Measurements from ENCODE around the gene KIR2DL3.
"Not testable (repeated sequence)": the region's sequence is repeated elsewhere in the genome, so short reads cannot be mapped to it uniquely, and the experiment has no call there.

KIR2DL3 gene

DNA sequence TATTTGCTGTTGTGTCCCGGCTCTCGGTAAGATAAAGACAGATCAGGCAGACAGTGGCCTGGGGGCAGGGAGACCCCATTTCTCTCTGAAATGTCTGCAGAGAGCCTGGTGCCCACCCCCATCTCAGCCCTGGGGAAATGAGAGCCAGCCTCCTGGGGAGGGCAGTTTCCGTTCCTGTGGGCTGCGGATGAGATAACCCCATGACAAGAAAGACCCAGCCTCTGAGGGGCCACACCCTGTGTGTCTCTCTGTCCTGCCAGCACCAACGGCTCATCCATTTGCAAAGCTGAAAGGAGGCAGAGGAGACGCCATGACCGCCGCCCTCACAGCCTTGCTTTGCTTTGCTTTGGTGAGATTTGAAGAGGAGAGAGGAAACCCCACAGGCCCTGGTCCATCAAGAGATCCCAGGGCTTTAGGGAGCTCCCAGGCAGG is 42.2 kb upstream of the KIR2DL3 start:
- H3K36me3 ChIP-seq (ENCODE audit: control insufficient read depth in 1 of 2, insufficient read depth in 2 of 2, low read depth in 1 of 2, low read length in 2 of 2): no peaks in the 10 kb centered on the region
- H2AK5ac ChIP-seq (ENCODE audit: low read length, severe bottlenecking): no peak overlapping the region
- H3K9me3 ChIP-seq (ENCODE audit: control insufficient read depth, low read length): no peaks in the 10 kb centered on the region
- H3K4me2 ChIP-seq (ENCODE audit: low read length, poor library complexity, severe bottlenecking): no peak overlapping the region
- H2BK5ac ChIP-seq (ENCODE audit: low read depth, low read length, poor library complexity, severe bottlenecking): no peak overlapping the region
- 74% methylated on average over 8 of the region's 8 CpGs for WGBS
- H2BK120ac ChIP-seq (ENCODE audit: low read depth, low read length): no peak overlapping the region
- no peak overlapping the region for H3K23ac ChIP-seq (ENCODE audit: low read length in 2 of 2)
- no peaks in the 10 kb centered on the region for H3K79me1 ChIP-seq (replicated peaks; ENCODE audit: low read length, poor library complexity, severe bottlenecking)
- no peak overlapping the region for H2BK15ac ChIP-seq (ENCODE audit: low read depth, poor library complexity, severe bottlenecking)
- no peak overlapping the region for H3K9ac ChIP-seq (ENCODE audit: low read length)
- no peak overlapping the region for H3K14ac ChIP-seq (ENCODE audit: low read length in 2 of 2)
- no peak overlapping the region for H3K18ac ChIP-seq (ENCODE audit: low read depth in 1 of 2, low read length in 2 of 2)
- H2BK12ac ChIP-seq (ENCODE audit: low read length in 2 of 2): no peak overlapping the region
- H4K91ac ChIP-seq (ENCODE audit: low read length): no peak overlapping the region
- no peaks in the 10 kb centered on the region for H3K4me1 ChIP-seq (ENCODE audit: control insufficient read depth, insufficient read depth, low read depth, low read length)
- H3K27me3 ChIP-seq (ENCODE audit: control insufficient read depth in 1 of 2, insufficient read depth in 1 of 2, low read length in 2 of 2): no peaks in the 10 kb centered on the region
- no peak overlapping the region for H3K4ac ChIP-seq (ENCODE audit: low read depth in 1 of 2, low read length in 2 of 2)
- no peak overlapping the region for H4K8ac ChIP-seq (ENCODE audit: low read length)
- no peak for DNase-seq
- no peak overlapping the region for H3K27ac ChIP-seq (ENCODE audit: low read length, poor library complexity, severe bottlenecking)
- H2AFZ ChIP-seq (ENCODE audit: low read depth, low read length): no peak overlapping the region
- H3K4me3 ChIP-seq (ENCODE audit: insufficient read depth in 1 of 2, low read depth in 1 of 2, low read length in 2 of 2): no peak overlapping the region

DNA sequence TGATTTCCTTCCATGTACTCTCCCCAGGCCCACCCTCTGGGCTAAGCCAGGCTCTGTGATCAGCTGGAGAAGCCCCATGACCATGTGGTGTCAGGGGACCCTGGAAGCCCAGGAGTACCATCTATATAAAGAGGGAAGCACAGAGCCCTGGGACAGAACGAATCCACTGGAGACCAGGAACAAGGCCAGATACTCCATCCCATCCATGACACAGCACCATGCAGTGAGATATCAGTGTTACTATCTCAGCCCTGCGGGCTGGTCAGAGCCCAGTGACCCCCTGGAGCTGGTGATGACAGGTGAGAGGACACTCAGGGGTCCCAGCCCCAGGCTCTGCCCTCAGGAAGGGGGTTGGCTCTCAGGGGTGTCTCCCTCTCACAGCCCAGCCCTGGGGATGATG is 41.5 kb upstream of the KIR2DL3 start:
- Histone ChIP-seq H2BK120ac (ENCODE audit: low read depth, low read length) (no peak overlapping the region), H3K4me1 (ENCODE audit: control insufficient read depth, insufficient read depth, low read depth, low read length) (no peaks in the 10 kb centered on the region), H3K14ac (ENCODE audit: low read length in 2 of 2) (no peak overlapping the region), H3K23ac (ENCODE audit: low read length in 2 of 2) (no peak overlapping the region), H3K27ac (ENCODE audit: low read length, poor library complexity, severe bottlenecking) (no peak overlapping the region), H3K27me3 (ENCODE audit: control insufficient read depth in 1 of 2, insufficient read depth in 1 of 2, low read length in 2 of 2) (no peaks in the 10 kb centered on the region), H3K4ac (ENCODE audit: low read depth in 1 of 2, low read length in 2 of 2) (no peak overlapping the region), H3K9ac (ENCODE audit: low read length) (no peak overlapping the region), H3K18ac (ENCODE audit: low read depth in 1 of 2, low read length in 2 of 2) (no peak overlapping the region), H2BK15ac (ENCODE audit: low read depth, poor library complexity, severe bottlenecking) (no peak overlapping the region), H3K9me3 (ENCODE audit: control insufficient read depth, low read length) (no peaks in the 10 kb centered on the region), H2AK5ac (ENCODE audit: low read length, severe bottlenecking) (no peak overlapping the region), H3K36me3 (ENCODE audit: control insufficient read depth in 1 of 2, insufficient read depth in 2 of 2, low read depth in 1 of 2, low read length in 2 of 2) (no peaks in the 10 kb centered on the region), H4K91ac (ENCODE audit: low read length) (no peak overlapping the region), H2BK12ac (ENCODE audit: low read length in 2 of 2) (no peak overlapping the region), H4K8ac (ENCODE audit: low read length) (no peak overlapping the region), H2BK5ac (ENCODE audit: low read depth, low read length, poor library complexity, severe bottlenecking) (no peak overlapping the region), H2AFZ (ENCODE audit: low read depth, low read length) (no peak overlapping the region), H3K4me3 (ENCODE audit: insufficient read depth in 1 of 2, low read depth in 1 of 2, low read length in 2 of 2) (no peak overlapping the region), H3K4me2 (ENCODE audit: low read length, poor library complexity, severe bottlenecking) (no peak overlapping the region), H3K79me1 (replicated peaks; ENCODE audit: low read length, poor library complexity, severe bottlenecking) (no peaks in the 10 kb centered on the region)
- DNase-seq: no peak
- WGBS: 10% methylated on average over 2 of the region's 2 CpGs

DNA sequence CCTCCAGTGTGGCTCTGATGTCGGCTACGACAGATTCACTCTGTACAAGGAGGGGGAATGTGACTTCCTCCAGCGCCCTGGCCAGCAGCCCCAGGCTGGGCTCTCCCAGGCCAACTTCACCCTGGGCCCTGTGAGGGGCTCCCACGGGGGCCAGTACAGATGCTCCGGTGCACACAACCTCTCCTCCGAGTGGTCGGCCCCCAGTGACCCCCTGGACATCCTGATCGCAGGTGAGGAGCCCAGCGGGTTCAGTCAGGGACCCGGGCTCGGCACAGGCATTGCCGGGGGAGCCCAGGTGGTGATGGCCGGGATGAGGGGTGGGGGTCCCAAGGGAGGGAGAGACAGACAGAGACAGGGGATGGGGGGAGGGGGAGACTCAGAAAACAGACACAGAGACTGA is 40.6 kb upstream of the KIR2DL3 start:
- not testable (repeated sequence) for H2AK5ac ChIP-seq (ENCODE audit: low read length, severe bottlenecking); H3K23ac ChIP-seq (ENCODE audit: low read length in 2 of 2); H2AFZ ChIP-seq (ENCODE audit: low read depth, low read length); H2BK15ac ChIP-seq (ENCODE audit: low read depth, poor library complexity, severe bottlenecking); H3K4me2 ChIP-seq (ENCODE audit: low read length, poor library complexity, severe bottlenecking); H2BK120ac ChIP-seq (ENCODE audit: low read depth, low read length); H3K36me3 ChIP-seq (ENCODE audit: control insufficient read depth in 1 of 2, insufficient read depth in 2 of 2, low read depth in 1 of 2, low read length in 2 of 2); DNase-seq; H3K4me3 ChIP-seq (ENCODE audit: insufficient read depth in 1 of 2, low read depth in 1 of 2, low read length in 2 of 2); H3K14ac ChIP-seq (ENCODE audit: low read length in 2 of 2); H2BK5ac ChIP-seq (ENCODE audit: low read depth, low read length, poor library complexity, severe bottlenecking); H4K8ac ChIP-seq (ENCODE audit: low read length); H3K4ac ChIP-seq (ENCODE audit: low read depth in 1 of 2, low read length in 2 of 2); H3K27ac ChIP-seq (ENCODE audit: low read length, poor library complexity, severe bottlenecking); H3K79me1 ChIP-seq (replicated peaks; ENCODE audit: low read length, poor library complexity, severe bottlenecking); H3K27me3 ChIP-seq (ENCODE audit: control insufficient read depth in 1 of 2, insufficient read depth in 1 of 2, low read length in 2 of 2); H3K4me1 ChIP-seq (ENCODE audit: control insufficient read depth, insufficient read depth, low read depth, low read length); H2BK12ac ChIP-seq (ENCODE audit: low read length in 2 of 2); H3K9me3 ChIP-seq (ENCODE audit: control insufficient read depth, low read length); H3K18ac ChIP-seq (ENCODE audit: low read depth in 1 of 2, low read length in 2 of 2); H4K91ac ChIP-seq (ENCODE audit: low read length); H3K9ac ChIP-seq (ENCODE audit: low read length)
- 74% methylated on average over 13 of the region's 13 CpGs for WGBS

DNA sequence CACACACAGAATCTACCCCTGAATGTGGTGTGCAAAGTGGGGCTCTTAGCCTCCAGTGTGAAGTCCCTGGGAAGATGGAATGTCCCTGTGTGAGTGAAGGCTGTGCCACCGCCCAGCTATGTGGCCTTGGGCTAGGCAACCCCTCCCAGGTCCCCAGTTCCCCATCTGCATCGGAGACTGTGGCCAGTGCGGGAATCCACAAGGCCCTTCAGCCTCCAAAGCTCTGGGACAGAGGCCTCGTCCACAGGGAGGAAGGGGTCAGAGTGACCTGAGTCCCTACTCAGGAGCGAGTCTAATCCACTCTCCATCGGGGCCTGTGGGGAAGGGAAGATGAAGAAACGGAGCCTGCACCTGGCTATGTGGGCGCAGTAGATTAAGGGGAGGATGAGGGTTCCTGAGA is 33.4 kb upstream of the KIR2DL3 start:
- H4K91ac ChIP-seq (ENCODE audit: low read length): no peak overlapping the region
- H3K36me3 ChIP-seq (ENCODE audit: control insufficient read depth in 1 of 2, insufficient read depth in 2 of 2, low read depth in 1 of 2, low read length in 2 of 2): no peaks in the 10 kb centered on the region
- H3K79me1 ChIP-seq (replicated peaks; ENCODE audit: low read length, poor library complexity, severe bottlenecking): no peaks in the 10 kb centered on the region
- no peak overlapping the region for H3K9ac ChIP-seq (ENCODE audit: low read length)
- H3K4me1 ChIP-seq (ENCODE audit: control insufficient read depth, insufficient read depth, low read depth, low read length): no peaks in the 10 kb centered on the region
- no peak overlapping the region for H2AK5ac ChIP-seq (ENCODE audit: low read length, severe bottlenecking)
- H3K27me3 ChIP-seq (ENCODE audit: control insufficient read depth in 1 of 2, insufficient read depth in 1 of 2, low read length in 2 of 2): no peaks in the 10 kb centered on the region
- H2BK5ac ChIP-seq (ENCODE audit: low read depth, low read length, poor library complexity, severe bottlenecking): no peak overlapping the region
- no peak overlapping the region for H2AFZ ChIP-seq (ENCODE audit: low read depth, low read length)
- H3K14ac ChIP-seq (ENCODE audit: low read length in 2 of 2): no peak overlapping the region
- no peak overlapping the region for H4K8ac ChIP-seq (ENCODE audit: low read length)
- 57% methylated on average over 8 of the region's 8 CpGs for whole genome bisulfite sequencing
- no peak overlapping the region for H2BK120ac ChIP-seq (ENCODE audit: low read depth, low read length)
- no peaks in the 10 kb centered on the region for H3K9me3 ChIP-seq (ENCODE audit: control insufficient read depth, low read length)
- no peak overlapping the region for H3K4ac ChIP-seq (ENCODE audit: low read depth in 1 of 2, low read length in 2 of 2)
- no peak overlapping the region for H3K4me2 ChIP-seq (ENCODE audit: low read length, poor library complexity, severe bottlenecking)
- no peak overlapping the region for H3K18ac ChIP-seq (ENCODE audit: low read depth in 1 of 2, low read length in 2 of 2)
- H2BK15ac ChIP-seq (ENCODE audit: low read depth, poor library complexity, severe bottlenecking): no peak overlapping the region
- no peak overlapping the region for H3K27ac ChIP-seq (ENCODE audit: low read length, poor library complexity, severe bottlenecking)
- DNase-seq: no peak
- H3K23ac ChIP-seq (ENCODE audit: low read length in 2 of 2): no peak overlapping the region
- no peak overlapping the region for H3K4me3 ChIP-seq (ENCODE audit: insufficient read depth in 1 of 2, low read depth in 1 of 2, low read length in 2 of 2)
- no peak overlapping the region for H2BK12ac ChIP-seq (ENCODE audit: low read length in 2 of 2)

Measured in mesenchymal stem cell (in vitro differentiated cells and primary cell).